ENCODE results near the gene GTSF1L.

GTSF1L gene

GRCh38 chr20:43694763-43695162, 32.0 kb downstream of the GTSF1L start:
- H3K4me3 ChIP-seq (replicated peaks in 1 of 2; ENCODE audit: low read depth in 2 of 2, low read length in 2 of 2): no peak overlapping the region
- no peak for DNase-seq (ENCODE audit: low read depth in 2 of 2)
- TF ChIP-seq CTCF (IDR thresholded peaks at IDR 0.05; ENCODE audit: low read depth, low read length): no peak

- no peak overlapping the region for H3K4me3 ChIP-seq (replicated peaks in 1 of 2; ENCODE audit: low read depth in 2 of 2, low read length in 2 of 2)
- peak; percentile 73 for TF ChIP-seq CTCF (IDR thresholded peaks at IDR 0.05; ENCODE audit: low read depth, low read length)
- peak; percentile 56 for DNase-seq (ENCODE audit: low read depth in 2 of 2)
Measured at GRCh38 chr20:43691928-43692524, 34.8 kb downstream of the GTSF1L start.

- TF ChIP-seq CTCF (IDR thresholded peaks at IDR 0.05; ENCODE audit: low read depth, low read length): no peak
- DNase-seq (ENCODE audit: low read depth in 2 of 2): no peak
- no peak overlapping the region for H3K4me3 ChIP-seq (replicated peaks in 1 of 2; ENCODE audit: low read depth in 2 of 2, low read length in 2 of 2)
Measured at GRCh38 chr20:43690943-43691598, 35.7 kb downstream of the GTSF1L start.

DNA sequence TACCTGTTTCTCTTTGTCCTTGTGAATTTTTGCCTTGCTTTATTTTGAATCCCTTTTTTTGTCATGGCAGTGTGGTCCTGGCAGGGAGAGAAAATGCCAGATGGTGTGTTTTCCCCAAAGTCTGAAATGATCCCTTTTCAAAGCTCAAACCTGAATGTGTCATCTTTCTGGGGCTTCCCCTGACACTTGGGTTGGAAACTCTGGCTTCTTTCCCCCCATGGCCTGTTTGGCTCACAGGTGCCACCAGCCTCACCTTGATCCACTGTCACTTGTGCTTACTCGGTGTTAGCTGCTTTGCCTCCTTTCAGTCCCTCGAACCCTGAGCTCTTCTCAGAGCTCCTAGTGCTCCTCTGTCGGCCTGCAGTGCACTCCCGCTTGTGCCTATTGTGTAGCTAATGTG, 37.6 kb downstream of the GTSF1L start:
- DNase-seq (ENCODE audit: low read depth in 2 of 2): no peak
- H3K4me3 ChIP-seq (replicated peaks in 1 of 2; ENCODE audit: low read depth in 2 of 2, low read length in 2 of 2): no peak overlapping the region
- no peak for TF ChIP-seq CTCF (IDR thresholded peaks at IDR 0.05; ENCODE audit: low read depth, low read length)

- H3K4me3 ChIP-seq (replicated peaks in 1 of 2; ENCODE audit: low read depth in 2 of 2, low read length in 2 of 2): no peak overlapping the region
- no peak for DNase-seq (ENCODE audit: low read depth in 2 of 2)
- TF ChIP-seq CTCF (IDR thresholded peaks at IDR 0.05; ENCODE audit: low read depth, low read length): no peak
Measured at GRCh38 chr20:43686820-43687219, 40.0 kb downstream of the GTSF1L start.

GRCh38 chr20:43682446-43682845, 44.4 kb downstream of the GTSF1L start:
- H3K4me3 ChIP-seq (replicated peaks in 1 of 2; ENCODE audit: low read depth in 2 of 2, low read length in 2 of 2): no peak overlapping the region
- DNase-seq (ENCODE audit: low read depth in 2 of 2): no peak
- TF ChIP-seq CTCF (IDR thresholded peaks at IDR 0.05; ENCODE audit: low read depth, low read length): no peak
